HUDEP-2 (cell line): ENCODE data around the gene ZNF831.

Source experiments
- DNase-seq, 76 experiments: peaks; one replicate each; lab custom pipeline; 2025; ENCODE audit not compliant: unreplicated experiment in 76 of 76; lab: John Stamatoyannopoulos, UW

Gene ZNF831

GRCh38 chr20:59240006-59240405 is 76.4 kb downstream of the ZNF831 start:
- DNase-seq, result no peak

GRCh38 chr20:59242714-59243626 is 79.3 kb downstream of the ZNF831 start:
- no peak for DNase-seq

DNA sequence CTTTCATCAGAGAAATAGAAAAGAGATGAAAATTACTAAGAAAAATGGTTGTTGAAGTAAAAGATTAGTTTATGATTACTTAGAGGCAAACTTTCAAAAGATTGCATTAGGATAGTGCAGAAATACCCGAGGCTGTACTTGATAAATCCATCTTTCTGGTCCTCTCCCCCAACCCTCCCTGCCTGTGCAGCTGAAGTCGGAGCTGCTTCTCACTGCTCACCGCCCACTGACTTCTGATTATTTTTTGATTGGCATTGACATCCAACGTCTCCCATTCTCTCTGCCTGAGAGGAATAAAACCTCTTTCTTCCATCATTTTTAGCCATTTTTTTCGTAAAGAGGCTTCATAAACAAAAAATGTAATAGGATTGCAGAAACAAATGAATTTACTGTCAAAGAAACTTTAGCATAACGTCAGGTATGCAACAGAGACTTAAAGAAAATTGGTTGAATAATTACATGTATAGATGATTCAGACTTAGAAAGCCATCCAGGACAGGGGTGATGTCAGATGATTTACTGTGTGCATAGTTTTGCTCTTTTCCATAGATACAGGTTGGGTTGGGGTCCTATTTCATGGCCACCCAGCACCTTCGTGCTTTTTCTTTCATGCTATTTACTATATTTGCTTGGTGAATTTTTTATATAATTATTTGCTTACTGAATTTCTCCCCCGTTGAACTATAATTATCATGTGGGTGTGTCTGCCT is 83.2 kb downstream of the ZNF831 start:
- no peak for DNase-seq

DNA sequence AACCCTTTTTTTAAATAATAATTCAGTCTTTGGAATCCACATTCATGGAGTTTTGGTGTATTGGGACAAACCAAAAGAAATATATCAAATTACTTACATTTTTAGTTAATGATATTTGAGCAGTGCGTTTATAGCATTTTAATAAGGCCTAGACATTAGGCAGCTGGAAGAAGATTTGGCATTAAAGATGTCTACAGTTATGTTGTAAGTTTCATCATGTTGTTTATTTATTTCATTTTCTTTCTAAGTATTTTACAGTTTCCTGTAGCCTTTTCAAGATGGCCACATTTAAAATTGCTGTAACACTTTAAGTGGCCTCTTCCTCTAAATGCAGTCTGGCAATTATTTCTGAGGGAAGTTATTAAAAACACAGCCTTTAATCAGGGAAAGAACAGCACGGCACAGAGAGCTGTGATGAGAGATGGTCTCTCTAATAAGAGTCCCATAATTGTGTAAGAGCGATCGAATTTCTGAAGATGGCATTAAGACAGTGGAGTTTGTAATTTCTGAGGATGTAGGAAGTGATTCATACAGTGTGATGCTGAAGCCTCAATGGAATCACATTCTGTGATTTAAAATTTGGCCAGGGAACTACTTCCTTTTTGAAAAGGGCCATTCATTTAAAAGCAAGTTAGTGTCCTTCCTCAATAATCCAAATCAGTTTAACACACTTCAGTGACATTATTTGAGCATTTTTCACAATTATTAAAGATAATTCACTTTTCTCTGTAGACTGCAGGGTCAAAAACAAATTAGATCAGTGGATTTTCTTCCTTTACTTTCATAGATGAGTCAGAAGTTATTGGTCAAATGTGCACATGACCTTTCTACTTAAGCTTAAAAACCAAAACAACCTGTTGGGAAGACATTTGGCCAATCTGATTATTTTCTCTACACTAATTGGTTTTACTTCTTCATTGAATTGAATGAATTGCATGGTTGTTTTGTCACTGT is 84.4 kb downstream of the ZNF831 start:
- DNase-seq, result no peak

DNA sequence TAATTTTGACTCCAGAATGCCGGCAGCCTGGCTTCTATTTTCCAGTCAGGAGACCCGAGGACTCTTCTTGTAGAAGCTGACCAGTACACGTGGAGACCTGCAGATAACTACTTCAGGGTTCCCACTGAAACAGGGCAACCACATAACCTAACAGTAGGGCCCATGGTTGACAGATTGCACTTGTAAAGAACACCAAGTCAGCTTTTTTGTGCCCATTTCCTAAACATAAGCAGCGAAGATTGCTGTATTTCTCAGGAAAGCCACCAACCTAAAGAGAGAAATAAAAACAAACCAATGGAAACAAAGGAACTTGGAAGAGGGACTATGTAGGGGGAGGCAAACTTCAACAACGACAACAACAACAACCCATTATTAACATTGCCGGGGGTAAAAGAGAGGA is 86.7 kb downstream of the ZNF831 start:
- no peak for DNase-seq

GRCh38 chr20:59253325-59253724 is 89.7 kb downstream of the ZNF831 start:
- DNase-seq, result no peak

DNA sequence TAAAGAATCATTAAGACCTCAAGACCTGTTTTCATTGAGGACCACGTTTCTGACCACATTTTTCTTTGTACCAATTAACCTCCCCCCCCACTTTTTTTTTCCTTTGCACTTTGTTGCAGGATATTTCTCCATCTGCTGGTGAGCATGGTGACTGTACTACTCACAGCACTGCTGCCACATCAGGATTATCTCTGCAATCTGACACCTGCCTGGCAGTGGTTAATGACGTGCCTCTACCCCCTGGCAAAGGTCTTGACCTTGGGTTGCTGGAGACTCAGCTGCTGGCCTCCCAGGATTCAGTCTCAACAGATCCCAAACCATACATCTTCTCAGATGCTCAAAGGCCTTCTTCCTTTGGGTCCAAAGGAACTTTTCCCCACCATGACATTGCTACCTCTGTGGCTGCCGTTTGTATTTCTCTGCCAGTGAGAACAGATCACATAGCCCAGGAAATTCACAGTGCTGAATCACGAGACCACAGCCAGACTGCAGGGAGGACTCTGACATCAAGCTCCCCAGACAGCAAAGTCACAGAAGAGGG is 90.2 kb downstream of the ZNF831 start:
- no peak for DNase-seq

- DNase-seq, result no peak
These were observed 91.6 kb downstream of the ZNF831 start for GRCh38 chr20:59255256-59255655.

DNA sequence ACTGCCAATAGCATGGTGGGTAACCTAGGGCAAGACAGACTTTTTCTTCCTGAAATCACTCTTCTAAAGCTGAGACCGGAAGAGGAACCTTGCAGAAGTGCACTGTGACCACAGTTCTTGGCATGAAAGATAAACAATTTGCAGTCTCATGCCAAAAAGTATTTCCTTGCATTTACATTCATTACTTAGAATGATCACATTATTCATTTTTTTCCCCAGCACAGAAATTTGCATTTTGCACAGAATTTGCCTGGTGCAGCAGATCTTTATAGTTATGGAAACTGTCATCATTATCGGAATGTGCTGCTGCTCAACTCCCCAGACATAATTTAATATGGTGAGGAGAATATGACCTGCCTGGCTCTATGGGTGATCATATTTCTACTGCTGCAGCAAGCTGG is 94.6 kb downstream of the ZNF831 start:
- no peak for DNase-seq

DNA sequence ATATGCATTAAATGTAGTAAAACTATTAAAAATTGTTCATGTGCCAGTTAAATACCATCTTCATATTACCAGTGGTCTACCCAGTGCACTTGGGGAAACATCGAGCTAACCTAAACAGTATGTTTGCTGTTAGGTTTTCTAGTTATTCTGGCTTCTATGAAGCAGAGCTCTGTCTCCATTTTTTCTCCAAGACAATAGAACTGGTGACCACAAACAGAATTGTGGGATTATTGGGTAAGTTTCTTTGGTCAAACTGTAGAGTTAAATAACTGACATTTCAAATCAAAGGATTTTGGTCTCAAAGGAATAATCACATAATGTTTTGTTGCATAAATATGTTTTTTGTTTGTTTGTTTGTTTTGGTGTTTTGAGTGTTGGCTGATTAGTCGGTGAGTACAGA is 96.3 kb downstream of the ZNF831 start:
- DNase-seq, result no peak

- no peak for DNase-seq
These were observed 101.7 kb downstream of the ZNF831 start for GRCh38 chr20:59265298-59265697.

GRCh38 chr20:59268870-59269269 is 105.2 kb downstream of the ZNF831 start:
- no peak for DNase-seq

- DNase-seq, result no peak
These were observed 105.9 kb downstream of the ZNF831 start for GRCh38 chr20:59269411-59270025.

GRCh38 chr20:59270380-59270779 is 106.8 kb downstream of the ZNF831 start:
- DNase-seq, result no peak

- DNase-seq, result peak in 1 of 76 experiments; percentile 1
These were observed 110.2 kb downstream of the ZNF831 start for GRCh38 chr20:59273739-59274357.

GRCh38 chr20:59276938-59277337 is 113.3 kb downstream of the ZNF831 start:
- no peak for DNase-seq

- DNase-seq, result no peak
These were observed 120.8 kb downstream of the ZNF831 start for GRCh38 chr20:59284470-59284869.

DNA sequence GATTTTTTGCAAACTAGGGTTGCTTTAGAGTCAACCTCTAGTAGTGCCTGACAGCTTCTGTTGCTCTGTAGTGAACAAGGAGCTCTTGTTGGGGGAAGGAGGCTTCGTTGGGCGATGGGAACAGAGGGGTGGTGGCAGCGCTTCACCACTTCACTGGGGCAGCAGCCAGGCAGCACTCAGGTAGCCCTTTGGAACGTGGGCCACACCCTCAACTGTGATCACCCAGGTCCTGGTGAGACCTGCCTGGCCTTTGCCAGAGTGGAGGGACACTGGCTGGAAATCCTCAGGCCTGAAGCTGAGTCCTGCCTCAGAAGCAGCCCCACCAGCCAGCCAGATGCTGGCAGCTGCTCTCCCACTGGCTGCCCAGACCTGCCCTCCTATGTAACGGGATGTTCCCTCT is 126.4 kb downstream of the ZNF831 start:
- DNase-seq, result no peak

DNA sequence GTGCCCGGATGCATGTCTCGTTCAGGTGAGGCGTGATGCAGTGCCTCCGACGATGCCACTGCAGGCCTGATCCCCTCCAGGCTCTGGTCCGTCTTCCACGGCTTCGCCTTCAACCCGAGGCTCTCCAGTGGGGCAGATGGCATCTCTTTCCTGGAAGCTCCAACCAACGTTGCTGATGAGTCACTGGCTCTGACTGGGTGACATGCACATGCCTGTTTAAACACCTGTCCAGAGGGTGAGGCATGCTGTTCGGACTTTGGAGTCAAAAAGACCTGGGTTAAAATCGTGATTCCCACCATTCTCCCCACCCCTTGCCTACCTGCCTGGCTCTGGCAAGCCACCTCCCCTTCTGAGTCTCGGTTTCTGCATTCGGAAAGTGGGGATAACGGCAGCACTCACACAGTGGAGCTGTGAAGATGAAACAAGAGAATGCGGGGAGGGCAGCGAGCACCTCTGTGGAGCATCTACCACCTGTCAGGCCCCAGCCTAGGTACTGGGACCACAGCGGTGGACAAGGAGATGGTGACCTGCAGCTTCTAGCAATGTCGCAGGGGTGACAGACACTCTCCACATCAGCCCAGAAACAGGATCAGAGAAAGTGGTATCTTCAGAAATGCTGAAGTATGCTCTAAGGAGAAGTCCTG is 128.2 kb downstream of the ZNF831 start:
- no peak for DNase-seq
